HEK293 (cell line): Measurements from ENCODE around the gene SPRR2B.

Source experiments
- CTCF ChIA-PET: fragments of 350-600 bp; formaldehyde crosslinking; extraction: SDS; loops from one replicate; lab custom pipeline; 2021; ENCODE audit warnings: antibody characterized with exemption; lab: Yijun Ruan, JAX
- POLR2A ChIA-PET: fragments of 300-600 bp; formaldehyde crosslinking; extraction: SDS; loops from one replicate; lab custom pipeline; 2020; ENCODE audit warnings: antibody characterized with exemption, inconsistent platforms; lab: Yijun Ruan, JAX
- H3K27ac ChIP-seq: fragments of 200-500 bp; sonication (Bioruptor generic); 2 replicates; pipeline ENCODE4 v1.5.1; 2014; ENCODE audit warnings: low read depth, low read length, control low read depth, inconsistent platforms; ENCODE audit errors: extremely low read depth
- H3K36me3 ChIP-seq, 2 experiments: fragments of 200-500 bp in 1 of 2; sonication (Bioruptor generic) in 1 of 2; 1 replicate in 1 of 2; 2 replicates in 1 of 2; pipeline ENCODE4 v1.5.1; 2014 to 2017; ENCODE audit warnings: inconsistent platforms in 2 of 2, low read length in 2 of 2; ENCODE audit not compliant: control insufficient read depth in 2 of 2, insufficient read depth in 1 of 2
- H3K4me1 ChIP-seq: fragments of 200-500 bp; sonication (Bioruptor generic); 2 replicates; pipeline ENCODE4 v1.5.1; 2014; ENCODE audit warnings: mild to moderate bottlenecking, low read length, inconsistent platforms; ENCODE audit not compliant: control insufficient read depth, insufficient read depth
- H3K4me3 ChIP-seq: 2 replicates; pipeline ENCODE4 v1.5.1; 2011; ENCODE audit warnings: low read depth, mild to moderate bottlenecking, control low read depth, low read length, moderate library complexity
- H3K9me3 ChIP-seq: fragments of 200-500 bp; sonication (Bioruptor generic); 2 replicates; pipeline ENCODE4 v1.5.1; 2014; ENCODE audit warnings: low read depth, low read length, inconsistent platforms; ENCODE audit not compliant: control insufficient read depth, insufficient read depth
- IKZF3 ChIP-seq: fragments of 450-650 bp; IDR thresholded peaks from 2 replicates; pipeline ENCODE4 v1.5.0; 2018; ENCODE audit warnings: missing biosample characterization, mild to moderate bottlenecking, missing genetic modification characterization, moderate library complexity
- PRDM2 ChIP-seq: fragments of 450-650 bp; formaldehyde crosslinking; IDR thresholded peaks from 2 replicates; pipeline ENCODE4 v1.5.1; 2016; ENCODE audit warnings: missing biosample characterization, missing genetic modification characterization, borderline replicate concordance
- RBAK ChIP-seq: fragments of 450-650 bp; formaldehyde crosslinking; IDR thresholded peaks from 2 replicates; pipeline ENCODE4 v1.5.1; 2016; ENCODE audit warnings: missing biosample characterization, missing genetic modification characterization
- SCRT1 ChIP-seq: fragments of 450-650 bp; formaldehyde crosslinking; IDR thresholded peaks from 2 replicates; pipeline ENCODE4 v1.5.1; 2016; ENCODE audit warnings: missing biosample characterization, missing genetic modification characterization, borderline replicate concordance
- SCRT2 ChIP-seq: fragments of 450-650 bp; formaldehyde crosslinking; IDR thresholded peaks from 2 replicates; pipeline ENCODE4 v1.5.1; 2016; ENCODE audit warnings: missing biosample characterization, missing genetic modification characterization
- ZFHX2 ChIP-seq: fragments of 450-650 bp; formaldehyde crosslinking; conservative IDR thresholded peaks from 2 replicates; pipeline ENCODE4 v1.5.1; 2016; ENCODE audit warnings: missing biosample characterization, missing genetic modification characterization
- ZNF157 ChIP-seq: fragments of 450-650 bp; formaldehyde crosslinking; IDR thresholded peaks from 2 replicates; pipeline ENCODE4 v1.5.1; 2016; ENCODE audit warnings: missing biosample characterization, missing genetic modification characterization
- ZNF202 ChIP-seq: fragments of 450-650 bp; formaldehyde crosslinking; IDR thresholded peaks from 2 replicates; pipeline ENCODE4 v1.5.1; 2016; ENCODE audit warnings: missing biosample characterization, missing genetic modification characterization, borderline replicate concordance
- ZNF510 ChIP-seq: fragments of 450-650 bp; formaldehyde crosslinking; IDR thresholded peaks from 2 replicates; pipeline ENCODE4 v1.5.1; 2018; ENCODE audit warnings: mild to moderate bottlenecking, missing genetic modification characterization, missing biosample characterization; ENCODE audit not compliant: insufficient replicate concordance
- ZNF768 ChIP-seq: fragments of 450-650 bp; formaldehyde crosslinking; IDR thresholded peaks from 2 replicates; pipeline ENCODE4 v1.5.1; 2018; ENCODE audit warnings: missing biosample characterization, mild to moderate bottlenecking, missing genetic modification characterization
- ZNF777 ChIP-seq: fragments of 450-650 bp; formaldehyde crosslinking; IDR thresholded peaks from 2 replicates; pipeline ENCODE4 v1.5.1; 2017; ENCODE audit warnings: missing biosample characterization, missing genetic modification characterization, borderline replicate concordance
- ZNF843 ChIP-seq: fragments of 450-650 bp; formaldehyde crosslinking; IDR thresholded peaks from 2 replicates; pipeline ENCODE4 v1.5.1; 2016; ENCODE audit warnings: missing biosample characterization, missing genetic modification characterization
- ZSCAN16 ChIP-seq: fragments of 450-650 bp; formaldehyde crosslinking; IDR thresholded peaks from 2 replicates; pipeline ENCODE4 v1.5.1; 2016; ENCODE audit warnings: missing biosample characterization, missing genetic modification characterization
- ZSCAN5A ChIP-seq: fragments of 450-650 bp; formaldehyde crosslinking; IDR thresholded peaks from 2 replicates; pipeline ENCODE4 v1.5.1; 2016; ENCODE audit warnings: missing biosample characterization, missing genetic modification characterization
- TF ChIP-seq, protein P1 (sequence below): fragments of 450-650 bp; formaldehyde crosslinking; IDR thresholded peaks from 2 replicates; pipeline ENCODE4 v1.5.1; 2017; ENCODE audit warnings: missing biosample characterization, missing genetic modification characterization
- TF ChIP-seq, protein P2 (sequence below): fragments of 450-650 bp; formaldehyde crosslinking; IDR thresholded peaks from 2 replicates; pipeline ENCODE4 v1.5.1; 2016; ENCODE audit warnings: missing biosample characterization, missing genetic modification characterization

SPRR2B gene

DNA sequence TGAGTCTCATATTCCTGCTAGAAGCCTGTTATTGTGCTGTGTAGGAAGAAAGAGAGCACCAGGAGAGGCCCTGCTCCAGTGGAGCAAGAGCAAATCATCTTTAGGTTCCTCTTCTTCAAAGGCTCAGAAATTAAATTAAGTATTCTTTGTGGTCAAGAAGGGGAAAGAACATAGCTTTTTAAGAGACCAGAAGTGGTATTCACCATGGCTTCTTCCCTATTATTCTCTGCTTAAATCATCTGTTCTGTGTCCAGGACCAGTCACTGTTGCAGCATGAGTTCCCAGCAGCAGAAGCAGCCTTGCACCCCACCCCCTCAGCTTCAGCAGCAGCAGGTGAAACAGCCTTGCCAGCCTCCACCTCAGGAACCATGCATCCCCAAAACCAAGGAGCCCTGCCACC, 39.3 kb downstream of the SPRR2B start (continued):
- TF ChIP-seq PRDM2 (tag by site-specific recombination) (no peak), ZNF768 (tag by site-specific recombination) (no peak)

DNA sequence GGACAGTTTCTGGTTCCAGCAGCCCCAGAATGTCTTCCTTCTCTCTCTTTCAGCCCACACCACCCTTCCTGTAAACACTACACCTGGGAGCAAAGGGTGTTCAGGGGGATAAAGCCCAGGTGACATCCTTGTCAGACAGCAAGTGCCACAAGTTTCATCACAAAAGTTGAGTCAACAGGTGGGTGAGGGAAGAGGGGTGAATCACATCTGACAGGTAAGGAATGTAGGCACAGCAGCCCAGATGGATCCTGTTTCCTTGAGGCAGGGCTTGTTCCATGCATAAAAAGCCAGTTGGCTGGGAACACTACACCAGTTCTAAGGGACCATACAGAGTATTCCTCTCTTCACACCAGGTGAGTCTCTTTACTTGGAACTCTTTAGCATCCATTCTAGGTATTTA, 40.5 kb downstream of the SPRR2B start, which contains the start of gene SPRR1B:
TSS of gene SPRR1B (plus strand) at position 309 of the 400 bp plus-strand sequence. CDS start 1,143 bp downstream, outside the sequence.
- no peak within 1 kb of the TSS for H3K4me3 ChIP-seq
- POLR2A ChIA-PET: no interaction called here
- no peaks in the 10 kb centered on the region for H3K4me1 ChIP-seq
- CTCF ChIA-PET: interaction anchor here (1.4 kb wide), 1 partner anchor 162 kb away, joined by 3 read pairs; no protein-coding TSS in a partner anchor
- H3K27ac ChIP-seq: no peak within 1 kb of the TSS
- no peaks in the 10 kb centered on the region for H3K36me3 ChIP-seq
- peak; percentile 71 for TF ChIP-seq SCRT2 (tag by site-specific recombination)
- no peak for TF ChIP-seq ZSCAN16 (tag by site-specific recombination)
- TF ChIP-seq ZNF843: no peak
- TF ChIP-seq PRDM2 (tag by site-specific recombination): no peak
- TF ChIP-seq SCRT1 (tag by site-specific recombination): peak; percentile 46; the same call in 1 of the 2 replicates
- TF ChIP-seq ZNF777 (tag by site-specific recombination): no peak
- TF ChIP-seq ZNF510 (tag by site-specific recombination): no peak
- H3K9me3 ChIP-seq: no peaks in the 10 kb centered on the region

- H3K36me3 ChIP-seq: no peaks in the 10 kb centered on the region
- H3K27ac ChIP-seq: no peak overlapping the region
- no peaks in the 10 kb centered on the region for H3K9me3 ChIP-seq
- POLR2A ChIA-PET: no interaction called here
- CTCF ChIA-PET: no interaction called here
- H3K4me3 ChIP-seq: no peak overlapping the region
- no peaks in the 10 kb centered on the region for H3K4me1 ChIP-seq
- TF ChIP-seq IKZF3: no peak
- TF ChIP-seq, protein P1, sequence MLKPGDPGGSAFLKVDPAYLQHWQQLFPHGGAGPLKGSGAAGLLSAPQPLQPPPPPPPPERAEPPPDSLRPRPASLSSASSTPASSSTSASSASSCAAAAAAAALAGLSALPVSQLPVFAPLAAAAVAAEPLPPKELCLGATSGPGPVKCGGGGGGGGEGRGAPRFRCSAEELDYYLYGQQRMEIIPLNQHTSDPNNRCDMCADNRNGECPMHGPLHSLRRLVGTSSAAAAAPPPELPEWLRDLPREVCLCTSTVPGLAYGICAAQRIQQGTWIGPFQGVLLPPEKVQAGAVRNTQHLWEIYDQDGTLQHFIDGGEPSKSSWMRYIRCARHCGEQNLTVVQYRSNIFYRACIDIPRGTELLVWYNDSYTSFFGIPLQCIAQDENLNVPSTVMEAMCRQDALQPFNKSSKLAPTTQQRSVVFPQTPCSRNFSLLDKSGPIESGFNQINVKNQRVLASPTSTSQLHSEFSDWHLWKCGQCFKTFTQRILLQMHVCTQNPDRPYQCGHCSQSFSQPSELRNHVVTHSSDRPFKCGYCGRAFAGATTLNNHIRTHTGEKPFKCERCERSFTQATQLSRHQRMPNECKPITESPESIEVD (tag by site-specific recombination): no peak
- TF ChIP-seq, protein P2, sequence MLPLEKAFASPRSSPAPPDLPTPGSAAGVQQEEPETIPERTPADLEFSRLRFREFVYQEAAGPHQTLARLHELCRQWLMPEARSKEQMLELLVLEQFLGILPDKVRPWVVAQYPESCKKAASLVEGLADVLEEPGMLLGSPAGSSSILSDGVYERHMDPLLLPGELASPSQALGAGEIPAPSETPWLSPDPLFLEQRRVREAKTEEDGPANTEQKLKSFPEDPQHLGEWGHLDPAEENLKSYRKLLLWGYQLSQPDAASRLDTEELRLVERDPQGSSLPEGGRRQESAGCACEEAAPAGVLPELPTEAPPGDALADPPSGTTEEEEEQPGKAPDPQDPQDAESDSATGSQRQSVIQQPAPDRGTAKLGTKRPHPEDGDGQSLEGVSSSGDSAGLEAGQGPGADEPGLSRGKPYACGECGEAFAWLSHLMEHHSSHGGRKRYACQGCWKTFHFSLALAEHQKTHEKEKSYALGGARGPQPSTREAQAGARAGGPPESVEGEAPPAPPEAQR: no peak
- no peak for TF ChIP-seq ZNF202 (tag by site-specific recombination)
- TF ChIP-seq ZNF157 (tag by site-specific recombination): no peak
- no peak for TF ChIP-seq ZSCAN5A
- no peak for TF ChIP-seq RBAK
- TF ChIP-seq ZFHX2: no peak
Observed at GRCh38 chr1:153028766-153029165, 42.6 kb downstream of the SPRR2B start.
